HG03095 (cell line): ENCODE data around the gene FAM124A.

ENCODE experiments used
- ATAC-seq: cut with Tn5 transposase; IDR thresholded peaks from one replicate; pipeline ENCODE4 v1.9.1; 2021; ENCODE audit warnings: moderate library complexity; ENCODE audit not compliant: unreplicated experiment

The FAM124A gene, protein sequence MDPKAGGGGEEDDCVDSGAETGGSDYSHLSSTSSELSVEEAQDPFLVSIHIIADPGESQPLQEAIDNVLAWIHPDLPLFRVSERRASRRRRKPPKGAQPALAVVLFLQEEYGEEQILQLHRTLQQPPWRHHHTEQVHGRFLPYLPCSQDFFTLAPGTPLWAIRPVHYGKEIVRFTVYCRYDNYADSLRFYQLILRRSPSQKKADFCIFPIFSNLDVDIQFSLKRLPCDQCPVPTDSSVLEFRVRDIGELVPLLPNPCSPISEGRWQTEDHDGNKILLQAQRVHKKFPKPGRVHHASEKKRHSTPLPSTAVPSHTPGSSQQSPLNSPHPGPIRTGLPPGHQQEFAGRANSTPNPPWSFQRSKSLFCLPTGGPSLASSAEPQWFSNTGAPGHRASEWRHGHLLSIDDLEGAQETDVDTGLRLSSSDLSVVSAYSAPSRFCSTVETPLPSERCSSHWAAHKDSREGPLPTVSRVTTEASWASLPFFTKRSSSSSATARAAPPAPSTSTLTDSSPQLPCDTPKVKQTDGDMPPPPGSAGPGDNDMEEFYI

GRCh38 chr13:51222037-51222685 lies at the start of gene FAM124A:
Gene FAM124A, plus strand, starts transcription at chr13:51222398. Its CDS starts 104 bp downstream, at chr13:51222502.
- no peak for ATAC-seq

- ATAC-seq: no peak
These were observed 47.2 kb upstream of the FAM124A start for GRCh38 chr13:51175021-51175420.

DNA sequence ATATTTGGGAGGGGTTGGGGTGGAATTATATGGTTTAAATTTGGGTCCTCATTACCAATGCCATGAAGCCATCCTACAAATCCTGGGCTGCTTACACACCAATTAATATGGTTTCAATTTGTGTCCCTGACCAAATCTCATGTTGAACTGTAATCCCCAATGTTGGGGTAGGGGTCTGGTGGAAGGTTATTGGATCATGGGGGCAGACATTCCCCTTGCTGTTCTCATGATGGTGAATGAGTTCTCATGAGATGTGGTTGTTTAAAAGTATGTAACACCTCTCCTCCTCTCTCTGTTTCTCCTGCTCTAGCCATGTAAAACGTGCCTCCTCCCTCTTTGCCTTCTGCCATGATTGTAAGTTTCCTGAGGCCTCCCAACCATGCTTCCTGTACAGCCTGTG lies 46.6 kb upstream of the FAM124A start:
- no peak for ATAC-seq

DNA sequence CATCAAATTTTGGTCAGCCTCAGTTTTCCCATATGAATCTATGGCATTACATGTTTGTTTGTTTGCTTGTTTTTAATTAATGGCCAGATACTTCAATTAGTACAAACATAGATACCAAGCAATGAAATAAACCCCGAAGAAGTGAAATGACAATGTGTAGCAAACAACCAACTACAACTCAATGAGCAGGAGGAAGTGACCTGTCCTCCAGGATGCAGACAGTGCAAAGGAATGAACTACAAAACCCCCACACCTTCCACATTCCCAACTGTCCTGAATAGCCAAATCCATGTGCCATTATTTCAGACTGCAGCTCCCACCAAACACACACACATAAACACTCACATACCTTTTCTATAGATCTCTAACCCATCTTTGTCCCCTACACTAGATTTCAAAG lies 45.0 kb upstream of the FAM124A start:
- no peak for ATAC-seq

DNA sequence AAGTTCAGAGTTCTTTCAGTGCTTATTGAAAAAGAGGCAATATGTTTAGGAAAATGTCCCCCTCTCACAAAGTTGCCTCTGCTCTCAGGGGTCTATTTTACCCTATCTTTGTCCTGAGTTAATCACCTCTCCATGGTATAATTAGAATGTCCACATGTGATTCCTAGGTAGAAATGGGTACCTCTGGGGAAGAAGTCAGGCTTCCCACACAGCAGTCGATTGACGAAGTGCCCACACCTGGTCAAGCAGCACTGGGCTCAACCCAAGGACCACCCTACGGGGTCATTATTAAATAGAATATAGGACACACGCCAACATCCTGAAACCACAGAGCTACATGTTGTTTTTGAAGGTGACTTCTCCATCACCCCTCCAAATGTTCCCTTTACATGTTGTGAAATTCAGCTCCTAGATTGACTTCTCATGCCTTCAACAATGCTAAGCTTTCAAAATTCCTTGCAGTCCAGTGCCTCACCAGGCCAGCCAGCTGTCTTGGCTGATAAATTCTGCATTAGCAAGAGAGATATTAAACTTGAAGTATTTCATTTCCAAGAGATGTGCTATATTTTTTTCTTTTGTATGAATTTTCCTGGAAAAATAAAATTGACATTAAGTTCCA lies 43.6 kb upstream of the FAM124A start:
- ATAC-seq: no peak

- no peak for ATAC-seq
These were observed 42.7 kb upstream of the FAM124A start for GRCh38 chr13:51179432-51179971.

DNA sequence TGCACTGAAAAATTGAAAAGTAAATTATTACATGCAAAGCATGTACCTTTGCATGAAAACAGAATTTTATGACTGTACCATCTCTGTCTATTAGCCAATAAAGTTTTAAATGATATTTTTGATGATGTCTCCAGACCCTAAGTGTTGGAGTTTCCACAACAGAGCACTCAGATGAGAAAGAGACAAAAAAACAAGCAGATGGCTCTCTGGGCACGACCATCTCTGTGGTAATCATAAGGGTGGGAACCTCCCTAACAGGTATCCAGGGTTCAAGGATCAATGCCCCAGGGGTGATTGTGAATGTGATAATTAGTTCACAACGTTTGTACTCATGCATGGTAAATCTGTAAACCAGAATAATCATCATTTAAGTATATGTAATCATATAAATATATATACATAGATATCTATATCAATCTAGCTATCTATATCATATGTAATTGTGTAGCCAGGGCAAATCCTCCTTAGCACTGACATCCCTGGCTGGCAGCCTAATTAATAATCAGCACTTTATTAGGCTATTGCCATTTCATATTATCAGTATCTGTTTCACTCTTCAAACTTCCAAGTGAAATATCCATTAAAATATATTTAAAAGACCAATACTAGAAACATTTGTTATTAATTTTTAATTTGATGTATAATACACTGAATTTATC lies 41.2 kb upstream of the FAM124A start:
- no peak for ATAC-seq

- ATAC-seq: no peak
These were observed 40.3 kb upstream of the FAM124A start for GRCh38 chr13:51181786-51182383.

- no peak for ATAC-seq
These were observed 30.5 kb upstream of the FAM124A start for GRCh38 chr13:51191743-51192142.

GRCh38 chr13:51192348-51192747 lies 29.9 kb upstream of the FAM124A start:
- no peak for ATAC-seq

DNA sequence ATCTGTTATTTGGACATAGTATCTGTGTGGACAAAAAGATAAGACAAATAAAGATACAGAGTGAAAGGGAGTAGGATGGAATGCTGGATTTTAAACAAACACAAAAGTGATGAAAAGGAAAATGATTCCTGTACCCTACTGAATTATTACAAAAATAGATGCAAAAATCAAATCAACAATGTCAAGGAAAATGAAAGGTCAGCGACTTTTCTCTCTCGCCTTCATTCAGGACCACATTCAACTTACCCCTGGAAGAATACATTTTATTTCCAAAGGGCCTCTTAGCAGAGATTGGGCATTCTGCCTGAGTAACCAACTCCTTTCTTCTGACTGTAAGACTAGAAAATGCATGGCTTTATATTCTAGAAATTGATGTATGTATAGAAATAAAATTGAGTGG lies 28.8 kb upstream of the FAM124A start:
- ATAC-seq: no peak

DNA sequence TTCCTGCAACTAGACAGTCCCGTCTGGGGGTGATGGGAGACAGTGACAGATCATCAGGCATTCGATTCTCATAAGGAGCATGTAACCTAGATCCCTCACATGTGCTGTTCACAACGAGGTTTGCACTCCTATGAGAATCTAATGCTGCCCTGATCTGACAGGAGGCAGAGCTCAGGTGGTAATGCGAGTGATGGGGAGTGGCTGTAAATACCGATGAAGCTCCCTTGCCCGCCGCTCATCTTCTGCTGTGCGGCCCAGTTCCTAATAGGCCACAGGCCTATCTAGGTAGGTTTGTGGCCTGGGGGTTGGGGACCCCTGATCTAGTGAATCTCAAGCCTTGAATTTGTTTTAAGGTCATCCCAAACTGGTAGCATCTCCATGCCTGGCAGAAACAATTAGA lies 27.3 kb upstream of the FAM124A start:
- ATAC-seq: no peak

- no peak for ATAC-seq
These were observed 20.3 kb upstream of the FAM124A start for GRCh38 chr13:51201886-51202285.

DNA sequence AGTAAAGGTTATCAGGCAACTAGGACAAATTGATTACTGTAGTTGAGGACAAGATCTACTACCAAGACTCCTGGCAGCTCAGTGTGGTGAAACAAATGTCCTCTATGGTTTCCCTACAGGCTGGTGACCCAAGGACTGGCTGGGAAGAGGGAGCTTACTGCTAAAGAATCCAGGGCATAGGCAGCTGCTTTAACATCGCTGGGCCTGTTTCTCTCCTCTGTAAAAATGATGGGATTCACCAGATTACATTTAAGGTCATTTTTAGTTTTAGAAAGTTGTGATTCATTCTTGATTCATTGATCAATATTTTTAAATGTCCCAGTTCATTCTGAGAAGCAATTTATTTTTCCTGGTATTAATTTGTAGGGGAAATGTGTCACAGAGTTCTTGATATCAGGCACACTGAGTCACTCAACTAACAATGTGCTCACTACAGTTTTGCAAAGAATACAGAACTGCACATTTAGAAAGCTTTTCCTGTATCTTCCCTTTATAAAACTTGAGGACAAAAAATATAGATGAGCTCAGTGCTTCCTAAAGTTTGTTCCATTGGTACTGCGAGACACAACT lies 19.6 kb upstream of the FAM124A start:
- ATAC-seq: no peak

GRCh38 chr13:51206584-51206983 lies 15.6 kb upstream of the FAM124A start:
- no peak for ATAC-seq

- no peak for ATAC-seq
These were observed 14.3 kb upstream of the FAM124A start for GRCh38 chr13:51207881-51208280.

DNA sequence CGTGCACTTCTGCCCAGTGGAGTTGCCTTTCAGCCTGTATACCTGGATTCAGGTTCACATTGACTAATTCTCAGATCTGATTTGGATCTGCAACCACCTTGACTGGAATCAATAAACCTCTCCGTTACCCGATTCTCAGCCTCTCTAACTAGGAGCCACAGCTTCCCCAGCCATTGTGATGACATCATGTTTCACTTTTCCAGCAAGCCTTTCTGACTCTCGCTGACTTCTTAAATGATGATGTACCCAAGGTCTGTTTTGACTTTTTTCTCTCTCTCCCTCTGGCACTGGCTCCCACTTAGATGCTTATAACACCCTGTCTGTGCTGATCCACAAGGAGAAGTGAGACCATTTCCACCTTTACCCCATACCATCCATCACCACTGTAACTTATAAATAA lies 13.5 kb upstream of the FAM124A start:
- no peak for ATAC-seq

- ATAC-seq: no peak
These were observed 10.3 kb upstream of the FAM124A start for GRCh38 chr13:51211910-51212309.

DNA sequence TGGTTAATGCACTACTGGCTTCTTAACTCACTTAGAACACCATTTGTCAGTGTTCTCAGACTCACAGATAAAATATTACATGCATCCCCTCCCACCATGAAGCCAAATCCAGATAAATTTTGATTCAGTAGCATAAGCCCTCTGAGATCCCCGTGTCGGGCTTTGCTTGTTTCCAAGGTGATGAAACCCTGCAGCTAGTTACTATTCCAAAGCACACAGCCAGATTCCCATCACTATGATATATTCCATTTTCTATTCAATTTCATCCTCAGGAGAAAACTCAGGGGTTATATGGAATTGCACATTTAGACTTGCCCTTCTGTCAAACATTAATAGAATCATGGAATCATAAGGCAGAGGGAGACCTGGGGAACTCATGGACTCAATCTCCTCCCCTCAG lies 9.4 kb upstream of the FAM124A start:
- ATAC-seq: no peak

DNA sequence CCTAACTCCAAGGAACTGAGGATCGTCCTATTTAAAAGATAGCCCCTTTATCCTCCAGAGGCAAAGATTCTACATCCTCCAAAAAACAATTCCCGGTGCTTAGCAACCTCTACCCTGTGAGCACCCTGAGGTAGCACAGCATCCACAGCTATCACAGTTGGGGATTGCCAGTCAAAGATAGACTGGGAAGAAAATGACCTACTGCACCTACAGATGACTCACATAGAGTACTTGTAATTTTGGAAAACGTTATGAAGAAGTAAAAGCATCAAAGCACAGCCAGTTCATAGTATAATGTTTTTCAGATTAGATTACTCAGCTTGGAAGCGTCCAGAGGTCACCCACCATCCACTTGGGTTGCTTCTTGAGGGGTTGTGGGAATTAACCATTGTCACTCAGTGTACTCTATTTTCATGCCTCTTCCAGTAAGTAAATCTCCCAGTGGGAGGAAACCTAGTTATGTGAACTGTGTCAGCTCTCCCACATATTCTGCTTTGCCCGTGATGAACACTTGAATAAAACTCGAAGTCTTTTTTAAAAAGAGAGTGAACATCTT lies 8.9 kb upstream of the FAM124A start:
- no peak for ATAC-seq
